GM12878 (cell line): ENCODE measurements around the gene TNFSF12. TPM values are rescaled to one million over a fixed set of nuclear protein-coding genes. Genes with fewer than 3 reads are reported as not detected.

Experiments used
- BCL11A ChIP-seq: IDR thresholded peaks from 2 replicates; pipeline ENCODE4 v1.6.1; 2011; ENCODE audit warnings: low read depth, low read length
- CEBPB ChIP-seq, 2 experiments: fragments of 150-350 bp in 1 of 2; IDR thresholded peaks; 2 replicates each; pipeline ENCODE4 v1.6.1; 2012 to 2014; ENCODE audit warnings: low read depth in 2 of 2, low read length in 2 of 2, borderline replicate concordance in 1 of 2, inconsistent platforms in 1 of 2
- DPF2 ChIP-seq: fragments of 450-650 bp; IDR thresholded peaks from 2 replicates; pipeline ENCODE4 v1.6.1; 2017; ENCODE audit warnings: mild to moderate bottlenecking
- FOXK2 ChIP-seq: fragments of 450-650 bp; IDR thresholded peaks from 2 replicates; pipeline ENCODE4 v1.6.1; 2017; ENCODE audit warnings: mild to moderate bottlenecking, moderate library complexity
- HSF1 ChIP-seq: fragments of 150-350 bp; IDR thresholded peaks from 2 replicates; pipeline ENCODE4 v1.6.1; 2014; ENCODE audit warnings: mild to moderate bottlenecking, low read depth, low read length
- IKZF1 ChIP-seq: fragments of 450-650 bp; conservative IDR thresholded peaks from 2 replicates; pipeline ENCODE4 v1.6.1; 2017; ENCODE audit warnings: antibody characterized with exemption, mild to moderate bottlenecking
- LARP7 ChIP-seq: fragments of 450-650 bp; IDR thresholded peaks from 2 replicates; pipeline ENCODE4 v1.6.1; 2017; ENCODE audit warnings: mild to moderate bottlenecking
- NBN ChIP-seq: fragments of 450-650 bp; IDR thresholded peaks from 2 replicates; pipeline ENCODE4 v1.6.1; 2016
- NFXL1 ChIP-seq: fragments of 450-650 bp; IDR thresholded peaks from 2 replicates; pipeline ENCODE4 v1.6.1; 2017; ENCODE audit warnings: antibody characterized with exemption, mild to moderate bottlenecking, borderline replicate concordance
- NFYA ChIP-seq: IDR thresholded peaks from 2 replicates; pipeline ENCODE4 v1.6.1; 2011; ENCODE audit warnings: low read depth, mild to moderate bottlenecking, low read length, improper control_type of control experiment, borderline replicate concordance
- NKRF ChIP-seq: fragments of 450-650 bp; conservative IDR thresholded peaks from 2 replicates; pipeline ENCODE4 v1.6.1; 2017; ENCODE audit warnings: mild to moderate bottlenecking, moderate library complexity
- PBX3 ChIP-seq: IDR thresholded peaks from 2 replicates; pipeline ENCODE4 v1.6.1; 2011; ENCODE audit warnings: mild to moderate bottlenecking, low read depth, low read length, moderate library complexity; ENCODE audit not compliant: insufficient replicate concordance
- RCOR1 ChIP-seq: conservative IDR thresholded peaks from 2 replicates; pipeline ENCODE4 v1.6.1; 2012; ENCODE audit warnings: low read depth, low read length, improper control_type of control experiment
- REST ChIP-seq: IDR thresholded peaks from 2 replicates; pipeline ENCODE4 v1.6.1; 2012; ENCODE audit warnings: mild to moderate bottlenecking, low read depth, low read length
- SMAD1 ChIP-seq: fragments of 450-650 bp; IDR thresholded peaks from 2 replicates; pipeline ENCODE4 v1.6.1; 2018; ENCODE audit warnings: mild to moderate bottlenecking, low read depth; ENCODE audit not compliant: partially characterized antibody
- SMC3 ChIP-seq: IDR thresholded peaks from 2 replicates; pipeline ENCODE4 v1.6.1; 2011; ENCODE audit warnings: low read length, improper control_type of control experiment, borderline replicate concordance
- SREBF1 ChIP-seq: IDR thresholded peaks from 2 replicates; pipeline ENCODE4 v1.6.1; 2012; ENCODE audit warnings: mild to moderate bottlenecking, low read length
- TAF1 ChIP-seq: IDR thresholded peaks from 2 replicates; pipeline ENCODE4 v1.6.1; 2011; ENCODE audit warnings: mild to moderate bottlenecking, low read depth, low read length, borderline replicate concordance
- USF2 ChIP-seq: IDR thresholded peaks from 2 replicates; pipeline ENCODE4 v1.6.1; 2011; ENCODE audit warnings: low read depth, low read length, improper control_type of control experiment, borderline replicate concordance
- YBX1 ChIP-seq: fragments of 450-650 bp; IDR thresholded peaks from 2 replicates; pipeline ENCODE4 v1.6.1; 2016; ENCODE audit warnings: antibody characterized with exemption
- ZNF217 ChIP-seq: fragments of 450-650 bp; IDR thresholded peaks from 2 replicates; pipeline ENCODE4 v1.6.1; 2017; ENCODE audit warnings: antibody characterized with exemption, mild to moderate bottlenecking
- ZNF24 ChIP-seq: fragments of 450-650 bp; IDR thresholded peaks from 2 replicates; pipeline ENCODE4 v1.6.1; 2017; ENCODE audit warnings: antibody characterized with exemption, mild to moderate bottlenecking
- ZSCAN29 ChIP-seq: fragments of 450-650 bp; IDR thresholded peaks from 2 replicates; pipeline ENCODE4 v1.6.1; 2017; ENCODE audit warnings: mild to moderate bottlenecking, moderate library complexity
- polyA plus RNA-seq, 11 experiments: library from polyadenylated mRNA; depleted of rRNA in 4 of 11; unstranded in 6 of 11; stranded (reverse) in 5 of 11; fragments of >200 nt; fragmentation: Nextera tagmentation in 4 of 11; fragmentation: Illumina TruSeq in 1 of 11; extraction: Ambion mirVana in 4 of 11; extraction: Trizol in 1 of 11; gene quantifications; 1 replicate in 1 of 11; 2 replicates in 10 of 11; pipeline versions ENCODE4 v1.2.1 to v1.2.3, GENCODE V29; 2011 to 2016; ENCODE audit warnings: inconsistent platforms in 2 of 11, missing spikeins in 2 of 11, low read depth in 1 of 11
- total RNA-seq, 4 experiments: library from RNA; depleted of rRNA in 3 of 4; stranded (reverse); fragments of >200 nt in 3 of 4; fragmentation: Illumina TruSeq in 1 of 4; extraction: Trizol in 1 of 4; gene quantifications; 2 replicates each; pipeline versions ENCODE4 v1.2.1 to v1.2.3, GENCODE V29; 2013 to 2021

TNFSF12 gene
- total and polyA plus RNA-seq, 10 of the 15 experiments (the other 5 are each of a cell fraction or from before 2014, with no cell fraction given), result 0.32 to 7.0 (median 2.6) TPM

- TF ChIP-seq REST, result no peak
- no peak for TF ChIP-seq FOXK2
- no peak for TF ChIP-seq NKRF
- no peak for TF ChIP-seq TAF1
- TF ChIP-seq ZNF24, result no peak
- no peak for TF ChIP-seq NFYA
- TF ChIP-seq SMAD1, result no peak
- no peak for TF ChIP-seq DPF2
- no peak for TF ChIP-seq SREBF1
- TF ChIP-seq USF2, result no peak
- TF ChIP-seq ZNF217, result no peak
- no peak for TF ChIP-seq NBN
- TF ChIP-seq YBX1, result no peak
- TF ChIP-seq PBX3, result no peak
- no peak for TF ChIP-seq ZSCAN29
- no peak for TF ChIP-seq HSF1
- TF ChIP-seq RCOR1, result no peak
- TF ChIP-seq CEBPB (IDR thresholded peaks at IDR 0.05; ENCODE audit: borderline replicate concordance in 1 of 2, low read depth in 2 of 2, low read length in 2 of 2), result no peak
- TF ChIP-seq LARP7, result 0 out of 2 replicates have a peak, but pooled peaks have one; percentile 31
- TF ChIP-seq NFXL1, result no peak
- TF ChIP-seq BCL11A, result no peak
- TF ChIP-seq IKZF1, result peak; percentile 44
- no peak for TF ChIP-seq SMC3
Observed at GRCh38 chr17:7548585-7549400, at the start of gene TNFSF12 (continued).
